Transverse colon (tissue), 4 donors: ENCODE measurements around the gene RGS19. TPM values are rescaled to one million over a fixed set of nuclear protein-coding genes. Genes with fewer than 3 reads are reported as not detected.

Source experiments
- DNase-seq: peaks from one replicate; pipeline ENCODE4 v3.0.0-alpha.2; 2019
- H3K27ac ChIP-seq, 4 donors: fragments of 200-600 bp; sonication (generic); 2 replicates each; pipeline ENCODE4 v1.5.1; 2016 to 2018; ENCODE audit warnings: inconsistent platforms in 4 of 4
- H3K27me3 ChIP-seq: fragments of 200-600 bp; sonication (generic); 2 replicates; pipeline ENCODE4 v1.5.1; 2017; ENCODE audit warnings: inconsistent platforms
- H3K36me3 ChIP-seq, 4 donors: fragments of 200-600 bp; sonication (generic); 2 replicates each; pipeline ENCODE4 v1.5.1; 2017 to 2019; ENCODE audit warnings: inconsistent platforms in 4 of 4
- H3K4me1 ChIP-seq, 4 donors: fragments of 200-600 bp; sonication (generic); 2 replicates each; pipeline ENCODE4 v1.5.1; 2017 to 2020; ENCODE audit warnings: inconsistent platforms in 4 of 4
- H3K4me3 ChIP-seq, 4 donors: fragments of 200-600 bp; sonication (generic); 1 replicate in 1 of 4; 2 replicates in 3 of 4; pipeline versions ENCODE4 v1.5.1 to v1.6.1; 2017 to 2019; ENCODE audit warnings: inconsistent platforms in 4 of 4
- H3K9me3 ChIP-seq, 2 donors: fragments of 200-600 bp; sonication (generic); 2 replicates each; pipeline ENCODE4 v1.5.1; 2017 to 2019; ENCODE audit warnings: inconsistent platforms in 2 of 2
- CTCF ChIP-seq, 5 experiments: fragments of 200-600 bp in 3 of 5; fragments of 450-650 bp in 2 of 5; sonication (generic) in 3 of 5; IDR thresholded peaks; 1 replicate in 2 of 5; 2 replicates in 3 of 5; pipeline ENCODE4 v1.5.1; 2016 to 2017; ENCODE audit warnings: antibody characterized with exemption in 5 of 5, inconsistent platforms in 3 of 5, mild to moderate bottlenecking in 2 of 5, moderate library complexity in 1 of 5
- EP300 ChIP-seq: sonication (generic); formaldehyde crosslinking; IDR thresholded peaks from one replicate; pipeline ENCODE4 v1.6.1; 2017; ENCODE audit warnings: antibody characterized with exemption, low read depth
- POLR2A ChIP-seq: fragments of 450-650 bp; IDR thresholded peaks from one replicate; pipeline ENCODE4 v1.6.1; 2016; ENCODE audit warnings: antibody characterized with exemption, mild to moderate bottlenecking, moderate library complexity
- POLR2AphosphoS5 ChIP-seq, 3 donors: sonication (generic); formaldehyde crosslinking; IDR thresholded peaks; one replicate each; pipeline ENCODE4 v1.6.1; 2016; ENCODE audit warnings: antibody characterized with exemption in 3 of 3
- WGBS, 2 donors: methylation state at CpG; one replicate each; pipeline ENCODE4 v1.1.5; 2018; ENCODE audit warnings: low coverage in 1 of 2; 5-methylcytosine and 5-hydroxymethylcytosine counted together
- in situ Hi-C, 4 donors: fragments of 200-750 bp; cut with MboI; loops; one replicate each; pipeline versions ENCODE4 v1.15.0 to v1.15.1; 2017; ENCODE audit warnings: low sequenced_read_pairs in 3 of 4, low pct_ligation_motif_present in 1 of 4, low pct_unique_long_range_greater_than_20kb in 1 of 4
- intact Hi-C: fragments of 100-400 bp; cut with DNase I; formaldehyde crosslinking; loops from one replicate; pipeline ENCODE4 v1.15.1; 2023; ENCODE audit warnings: low total_unique reads
- small RNA-seq, 4 donors: library from RNA; depleted of rRNA; stranded (forward); fragments of <200 nt; gene quantifications; one replicate each; pipeline ENCODE3, GENCODE V24; 2016
- total RNA-seq, 4 donors: library from RNA; depleted of rRNA; stranded (reverse); fragments of >200 nt; gene quantifications; one replicate each; pipeline ENCODE4 v1.1.0, GENCODE V29; 2016

RGS19 gene
- total RNA-seq, 4 donors from 2014 or later = 5.5 to 37.4 (median 10.8) TPM; not detected in 1

DNA sequence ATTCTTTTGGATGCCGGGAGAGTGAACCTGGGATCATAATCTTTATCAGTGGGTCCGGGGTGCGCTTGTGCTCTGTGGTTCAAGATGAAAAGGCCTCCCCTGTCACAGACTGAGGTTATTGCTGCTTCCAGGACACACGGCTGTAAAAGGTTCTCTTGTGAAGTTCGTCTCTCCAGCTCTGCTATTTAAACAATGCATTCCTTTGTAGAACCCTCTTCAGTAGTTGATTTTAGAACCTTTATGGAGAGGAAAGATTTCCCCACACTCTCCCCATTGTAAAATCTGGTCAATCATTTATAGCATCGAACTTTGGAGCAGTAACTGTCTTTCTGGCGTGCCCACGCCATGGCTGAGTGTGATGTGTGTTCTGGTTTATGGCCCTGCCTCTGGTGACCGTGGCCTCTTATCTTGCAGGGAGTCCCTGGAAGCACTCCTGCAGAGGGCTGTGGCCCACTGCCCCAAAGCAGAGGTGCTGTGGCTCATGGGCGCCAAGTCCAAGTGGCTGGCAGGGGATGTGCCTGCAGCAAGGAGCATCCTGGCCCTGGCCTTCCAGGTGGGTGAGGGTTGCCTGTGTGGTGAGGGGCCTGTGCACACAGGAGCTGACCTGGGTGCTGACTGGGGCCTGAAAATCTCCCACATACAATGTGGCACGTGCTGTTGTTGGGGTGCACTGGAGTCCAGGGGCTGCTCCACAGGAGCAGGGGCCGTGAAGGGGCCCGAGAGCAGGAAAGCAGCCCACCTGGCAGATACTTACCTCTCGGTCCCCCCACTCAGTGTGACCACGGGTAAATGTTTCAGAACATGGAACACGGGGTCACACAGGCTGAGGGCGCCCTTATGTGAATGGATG, 55.0 kb downstream of the RGS19 start:
- Histone ChIP-seq H3K36me3 (peaks cover 0 to 55% (median 24%) of the 10 kb centered on the region in 4 donors), H3K27ac (no peak overlapping the region), H3K9me3 (no peaks in the 10 kb centered on the region), H3K4me1 (peaks cover 9 to 14% (median 14%) of the 10 kb centered on the region in 4 donors), H3K4me3 (no peak overlapping the region), H3K27me3 (no peaks in the 10 kb centered on the region)
- TF ChIP-seq POLR2AphosphoS5 (IDR thresholded peaks at IDR 0.05) (no peak), POLR2A (no peak), EP300 (no peak), CTCF (IDR thresholded peaks at IDR 0.05) (no peak)
- intact Hi-C loops (no loop called here), in situ Hi-C loops (no loop called here)
- 58 to 100% methylated on average over 1 to 17 of the region's 17 CpGs for WGBS, 2 donors
- DNase-seq = peak; percentile 49

DNA sequence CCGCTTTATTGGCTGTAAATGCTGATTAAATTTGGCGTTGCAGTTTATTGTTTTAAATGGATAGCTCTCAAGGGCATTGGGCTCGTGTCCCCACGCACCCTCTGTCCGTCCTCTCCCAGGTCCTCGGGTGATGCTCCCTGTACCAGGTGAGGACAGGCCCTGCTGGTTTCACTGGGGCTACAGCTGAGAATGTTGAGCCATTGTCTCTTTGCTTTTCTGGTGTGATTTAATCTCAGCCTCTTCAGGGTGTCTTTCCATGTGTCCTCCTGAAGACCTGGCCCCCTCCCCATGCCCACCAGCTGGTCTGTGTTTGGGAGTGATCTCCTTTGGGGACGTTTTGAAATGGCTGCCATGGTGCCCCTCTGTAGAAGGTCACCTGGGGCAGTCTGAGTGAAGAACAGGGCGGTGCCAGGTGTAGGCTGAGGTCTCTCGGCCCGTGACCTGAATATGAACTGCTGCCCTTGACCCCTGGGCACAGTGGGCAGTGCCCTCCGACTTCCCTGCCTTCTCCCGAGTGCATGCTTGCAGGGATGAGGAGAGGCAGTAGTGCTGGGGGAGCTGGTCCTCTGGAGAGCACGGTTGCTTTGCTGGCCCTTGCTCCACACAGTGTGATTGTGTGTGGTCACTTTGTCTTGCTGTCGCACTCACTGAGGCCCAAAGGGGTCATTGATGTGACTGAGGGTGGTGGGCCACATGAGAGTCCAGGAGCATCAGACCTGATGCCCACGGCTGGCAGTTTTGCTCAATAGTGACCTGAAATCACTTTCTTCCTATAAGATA, 55.8 kb downstream of the RGS19 start:
- peaks cover 0 to 57% (median 25%) of the 10 kb centered on the region in 4 donors for H3K36me3 ChIP-seq
- H3K4me3 ChIP-seq = no peak overlapping the region
- H3K4me1 ChIP-seq = peaks cover 9 to 14% (median 14%) of the 10 kb centered on the region in 4 donors
- DNase-seq = no peak
- in situ Hi-C loops (no loop called here), intact Hi-C loops (no loop called here)
- no peaks in the 10 kb centered on the region for H3K9me3 ChIP-seq
- no peaks in the 10 kb centered on the region for H3K27me3 ChIP-seq
- WGBS, 2 donors = 61 to 74% methylated on average over 5 to 15 of the region's 15 CpGs
- TF ChIP-seq CTCF (IDR thresholded peaks at IDR 0.05) = no peak
- TF ChIP-seq EP300 = no peak
- no peak for TF ChIP-seq POLR2AphosphoS5 (IDR thresholded peaks at IDR 0.05)
- TF ChIP-seq POLR2A = no peak
- H3K27ac ChIP-seq = no peak overlapping the region

Small RNA genes lying within 50 kb of the gene (small RNA-seq; reads per million reads assigned to genes)
- 0 reads per million in 4 donors for gene AL355803.1
- 0 reads per million in 4 donors for gene MIR6813

Other genes starting within 250 kb of the RGS19 start
- 1 to 10 TPM; 2.3 to 6.0 (median 5.3) TPM for gene ZBTB46, start 248.3 kb downstream of the RGS19 start, total RNA-seq
- gene ABHD16B, start 218.0 kb downstream of the RGS19 start, total RNA-seq = not detected
- 10 to 100 TPM; 40.8 to 67.0 (median 62.6) TPM for gene TPD52L2, start 214.2 kb downstream of the RGS19 start, total RNA-seq
- 10 to 100 TPM; 59.9 to 77.3 (median 71.4) TPM for gene DNAJC5, start 184.4 kb downstream of the RGS19 start, total RNA-seq
- 100 to 1,000 TPM in 1 of 4 donors, 10 to 100 TPM in 3; 41.1 to 189 (median 68.5) TPM for gene UCKL1, start 123.1 kb downstream of the RGS19 start, total RNA-seq
- gene ZNF512B, start 109.6 kb downstream of the RGS19 start, total RNA-seq = 1 to 10 TPM; 1.8 to 5.2 (median 2.1) TPM
- gene SAMD10, start 99.9 kb downstream of the RGS19 start, total RNA-seq = 10 to 100 TPM in 3 of 4 donors, 1 to 10 TPM in 1; 5.9 to 86.2 (median 19.4) TPM
- 10 to 100 TPM; 29.2 to 55.7 (median 51.8) TPM for gene PRPF6, start 98.4 kb downstream of the RGS19 start, total RNA-seq
- gene C20orf204, start 43.3 kb downstream of the RGS19 start, total RNA-seq = 10 to 100 TPM in 1 of 4 donors, 1 to 10 TPM in 1, under 1 TPM in 1, not detected in 1; 0.68 to 34.8 (median 1.4) TPM
- 10 to 100 TPM in 1 of 4 donors, 1 to 10 TPM in 3; 1.8 to 14.2 (median 6.5) TPM for gene SOX18, start 29.9 kb downstream of the RGS19 start, total RNA-seq
- gene TCEA2, start 16.3 kb downstream of the RGS19 start, total RNA-seq = 10 to 100 TPM in 3 of 4 donors, 1 to 10 TPM in 1; 5.6 to 94.3 (median 14.8) TPM
- under 1 TPM in 2 of 4 donors, not detected in 2; 0.14 to 0.32 TPM for gene OPRL1, start 564 bp upstream of the RGS19 start, total RNA-seq
- gene LKAAEAR1, start 4.9 kb upstream of the RGS19 start, total RNA-seq = not detected
- gene NPBWR2, start 28.0 kb upstream of the RGS19 start, total RNA-seq = not detected
- gene MYT1, start 84.9 kb upstream of the RGS19 start, total RNA-seq = under 1 TPM in 2 of 4 donors, not detected in 2; 0.16 to 0.55 TPM
- gene PCMTD2, start 176.2 kb upstream of the RGS19 start, total RNA-seq = 10 to 100 TPM; 17.6 to 55.3 (median 34.2) TPM